B cell (primary cell): ENCODE data around the gene IPP.
"Not testable (repeated sequence)": the region's sequence is repeated elsewhere in the genome, so short reads cannot be mapped to it uniquely, and the experiment has no call there.

Source experiments
- EZH2 ChIP-seq: IDR thresholded peaks from 2 replicates; pipeline ENCODE4 v1.6.1; 2012; ENCODE audit warnings: borderline replicate concordance, low read depth, mild to moderate bottlenecking, moderate library complexity, low read length; ENCODE audit not compliant: insufficient read depth, poor library complexity, severe bottlenecking
- TF ChIP-seq, protein P1 (sequence below): fragments of 200-600 bp; IDR thresholded peaks from one replicate; pipeline ENCODE4 v1.8.0; 2022; ENCODE audit warnings: antibody characterized with exemption, mild to moderate bottlenecking

DNA sequence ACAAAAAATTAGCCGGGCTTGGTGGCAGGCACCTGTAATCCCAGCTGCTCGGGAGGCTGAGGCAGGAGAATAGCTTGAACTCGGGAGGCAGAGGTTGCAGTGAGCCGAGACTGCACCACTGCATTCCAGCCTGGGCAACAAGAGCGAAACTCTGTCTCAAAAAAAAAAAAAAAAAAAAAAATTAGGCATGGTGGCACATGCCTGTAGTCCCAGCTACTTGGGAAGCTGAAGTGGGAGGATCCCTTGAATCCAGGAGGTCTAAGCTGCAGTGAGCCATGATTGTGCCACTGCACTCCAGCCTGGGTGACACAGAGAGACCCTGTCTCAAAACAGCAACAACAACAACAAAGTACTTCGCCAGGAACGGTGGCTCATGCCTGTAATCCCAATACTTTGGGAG, 73.9 kb downstream of the IPP start:
- TF ChIP-seq, protein P1, sequence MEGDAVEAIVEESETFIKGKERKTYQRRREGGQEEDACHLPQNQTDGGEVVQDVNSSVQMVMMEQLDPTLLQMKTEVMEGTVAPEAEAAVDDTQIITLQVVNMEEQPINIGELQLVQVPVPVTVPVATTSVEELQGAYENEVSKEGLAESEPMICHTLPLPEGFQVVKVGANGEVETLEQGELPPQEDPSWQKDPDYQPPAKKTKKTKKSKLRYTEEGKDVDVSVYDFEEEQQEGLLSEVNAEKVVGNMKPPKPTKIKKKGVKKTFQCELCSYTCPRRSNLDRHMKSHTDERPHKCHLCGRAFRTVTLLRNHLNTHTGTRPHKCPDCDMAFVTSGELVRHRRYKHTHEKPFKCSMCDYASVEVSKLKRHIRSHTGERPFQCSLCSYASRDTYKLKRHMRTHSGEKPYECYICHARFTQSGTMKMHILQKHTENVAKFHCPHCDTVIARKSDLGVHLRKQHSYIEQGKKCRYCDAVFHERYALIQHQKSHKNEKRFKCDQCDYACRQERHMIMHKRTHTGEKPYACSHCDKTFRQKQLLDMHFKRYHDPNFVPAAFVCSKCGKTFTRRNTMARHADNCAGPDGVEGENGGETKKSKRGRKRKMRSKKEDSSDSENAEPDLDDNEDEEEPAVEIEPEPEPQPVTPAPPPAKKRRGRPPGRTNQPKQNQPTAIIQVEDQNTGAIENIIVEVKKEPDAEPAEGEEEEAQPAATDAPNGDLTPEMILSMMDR, result not testable (repeated sequence)
- not testable (repeated sequence) for TF ChIP-seq EZH2
